Muscle layer of colon (tissue), 2 donors: ENCODE data around the gene CCDC187.

ENCODE experiments used
- H3K27ac ChIP-seq: one replicate; pipeline ENCODE4 v1.7.0; 2013; ENCODE audit warnings: low read depth, mild to moderate bottlenecking, low read length, moderate library complexity
- H3K27me3 ChIP-seq, 2 donors: one replicate each; pipeline ENCODE4 v1.7.0; 2013; ENCODE audit warnings: low read length in 2 of 2, mild to moderate bottlenecking in 2 of 2; ENCODE audit not compliant: insufficient read depth in 2 of 2, control insufficient read depth in 1 of 2
- H3K36me3 ChIP-seq: one replicate; pipeline ENCODE4 v1.7.0; 2013; ENCODE audit warnings: mild to moderate bottlenecking, low read length; ENCODE audit not compliant: insufficient read depth
- H3K4me1 ChIP-seq: one replicate; pipeline ENCODE4 v1.7.0; 2013; ENCODE audit warnings: mild to moderate bottlenecking, low read length; ENCODE audit not compliant: insufficient read depth
- H3K4me3 ChIP-seq, 2 donors: one replicate each; pipeline ENCODE4 v1.7.0; 2013; ENCODE audit warnings: low read length in 2 of 2, low read depth in 1 of 2, mild to moderate bottlenecking in 1 of 2, moderate library complexity in 1 of 2
- H3K9ac ChIP-seq: one replicate; pipeline ENCODE4 v1.7.0; 2013; ENCODE audit warnings: low read length
- H3K9me3 ChIP-seq: one replicate; pipeline ENCODE4 v1.7.0; 2013; ENCODE audit warnings: mild to moderate bottlenecking, low read length
- donor health status: abdominal sarcoma.
- donor health status: Adenocarcinoma of cecum.

The CCDC187 gene

GRCh38 chr9:136205707-136205992, 98.2 kb downstream of the CCDC187 start:
- Histone ChIP-seq H3K9ac (no peak overlapping the region), H3K9me3 (no peaks in the 10 kb centered on the region), H3K36me3 (no peaks in the 10 kb centered on the region), H3K4me3 (no peak overlapping the region), H3K4me1 (no peaks in the 10 kb centered on the region), H3K27me3 (peaks cover 9 to 52% of the 10 kb centered on the region in 2 donors), H3K27ac (no peak overlapping the region)

- Histone ChIP-seq H3K27me3 (peaks cover 9 to 58% of the 10 kb centered on the region in 2 donors), H3K36me3 (no peaks in the 10 kb centered on the region), H3K9me3 (no peaks in the 10 kb centered on the region), H3K9ac (no peak within 1 kb of the TSS), H3K4me3 (no peak within 1 kb of the TSS), H3K4me1 (no peaks in the 10 kb centered on the region), H3K27ac (no peak within 1 kb of the TSS)
Observed at GRCh38 chr9:136204838-136205706, 98.8 kb downstream of the CCDC187 start, which contains the start of gene LHX3. LHX3 (minus strand) TSS chr9:136205128; CDS start chr9:136205012, 116 bp downstream.

GRCh38 chr9:136204145-136204805, 99.6 kb downstream of the CCDC187 start:
- H3K9ac ChIP-seq: no peak overlapping the region
- H3K27me3 ChIP-seq: peaks cover 9 to 66% of the 10 kb centered on the region in 2 donors
- no peak overlapping the region for H3K4me3 ChIP-seq
- no peaks in the 10 kb centered on the region for H3K9me3 ChIP-seq
- H3K4me1 ChIP-seq: no peaks in the 10 kb centered on the region
- H3K27ac ChIP-seq: no peak overlapping the region
- no peaks in the 10 kb centered on the region for H3K36me3 ChIP-seq

DNA sequence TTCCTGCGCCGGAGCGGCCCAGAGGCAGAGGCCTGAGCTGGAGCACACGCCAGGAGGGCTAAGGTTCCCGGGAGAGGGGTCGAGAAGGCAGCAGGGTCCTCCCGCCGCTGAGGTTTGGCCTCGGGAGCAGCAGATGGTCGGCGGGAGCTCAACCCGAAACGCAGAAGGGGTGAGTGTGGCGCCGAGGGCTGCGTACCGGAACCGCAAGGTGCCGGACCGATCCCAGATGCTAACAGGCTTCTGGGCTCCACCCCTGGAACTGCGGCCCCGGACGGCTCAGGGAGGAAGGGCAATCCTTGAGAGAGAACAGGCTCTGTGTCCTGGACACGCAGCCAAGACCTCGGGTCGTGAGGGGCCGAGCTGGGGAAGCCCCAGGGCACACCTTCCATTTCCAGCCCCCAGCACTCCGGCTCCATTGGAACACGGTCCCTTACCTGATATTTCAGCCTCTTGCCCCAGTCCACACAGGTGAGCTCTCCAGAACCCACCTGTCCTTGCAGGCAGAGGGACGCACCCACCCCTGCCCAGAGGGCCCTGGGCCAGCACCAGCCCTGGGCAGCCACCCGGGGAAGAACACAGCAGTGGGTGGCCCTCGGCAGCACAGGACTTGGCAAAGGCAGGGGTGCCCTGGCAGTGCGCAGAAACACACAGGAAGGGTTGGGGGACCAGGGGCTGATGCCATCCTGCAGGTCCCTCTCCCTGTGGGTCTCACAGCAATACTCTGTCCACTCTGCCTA, 100.3 kb downstream of the CCDC187 start:
- Histone ChIP-seq H3K27ac (no peak overlapping the region), H3K4me3 (no peak overlapping the region), H3K9me3 (no peaks in the 10 kb centered on the region), H3K27me3 (peaks cover 9 to 70% of the 10 kb centered on the region in 2 donors), H3K9ac (no peak overlapping the region), H3K4me1 (no peaks in the 10 kb centered on the region), H3K36me3 (no peaks in the 10 kb centered on the region)

DNA sequence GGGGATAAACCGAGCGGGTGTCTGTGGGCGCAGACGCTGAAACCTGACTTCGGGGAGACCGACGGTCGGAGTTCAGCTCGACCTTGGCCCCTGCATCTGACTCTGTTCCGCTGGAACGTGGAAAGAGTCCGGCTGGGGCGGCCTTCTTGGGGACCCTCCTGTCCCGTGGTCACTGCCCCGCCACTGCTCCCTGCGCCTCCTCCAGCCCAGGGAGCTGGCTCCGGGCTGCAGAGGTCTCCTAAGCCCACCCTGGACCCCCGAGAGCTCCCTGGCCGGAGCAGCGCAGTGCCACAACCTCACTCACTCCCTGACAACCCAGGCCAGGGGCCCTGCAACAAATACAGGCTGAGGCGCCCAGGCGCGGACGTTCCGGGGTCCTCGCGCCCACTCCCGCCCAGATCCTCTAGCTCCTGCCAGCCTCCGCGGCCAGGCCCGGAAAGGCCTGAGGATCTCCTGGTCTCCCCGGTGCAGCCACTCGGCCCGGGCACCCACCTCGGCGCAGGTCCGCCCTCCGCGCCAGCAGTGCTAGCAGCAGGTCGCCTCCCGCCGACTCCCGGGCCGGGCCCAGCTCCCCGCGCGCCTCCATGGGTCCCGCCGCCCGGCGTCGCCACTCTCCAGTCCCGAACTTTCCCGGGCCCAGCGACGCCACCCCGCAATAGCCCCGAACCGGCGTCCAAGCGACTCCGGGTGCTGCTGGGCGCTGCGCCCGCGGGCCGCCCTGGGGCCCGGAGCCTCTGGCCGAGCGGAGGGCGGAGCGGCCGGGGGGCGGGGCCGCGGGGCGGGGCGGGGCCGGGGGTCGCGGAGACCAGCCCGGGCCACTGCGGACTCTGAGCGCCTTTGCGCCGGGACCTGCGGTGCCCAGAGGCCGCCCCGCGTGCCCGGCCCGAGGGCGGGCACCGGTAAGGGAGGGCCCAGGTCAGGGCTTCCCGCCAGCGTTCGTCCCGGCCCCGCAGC, 101.2 kb downstream of the CCDC187 start:
- no peaks in the 10 kb centered on the region for H3K9me3 ChIP-seq
- no peak overlapping the region for H3K4me3 ChIP-seq
- H3K27ac ChIP-seq: no peak overlapping the region
- H3K9ac ChIP-seq: no peak overlapping the region
- no peaks in the 10 kb centered on the region for H3K4me1 ChIP-seq
- no peaks in the 10 kb centered on the region for H3K36me3 ChIP-seq
- peaks cover 9 to 78% of the 10 kb centered on the region in 2 donors for H3K27me3 ChIP-seq

GRCh38 chr9:136201609-136202453, 102.1 kb downstream of the CCDC187 start:
- no peaks in the 10 kb centered on the region for H3K4me1 ChIP-seq
- H3K4me3 ChIP-seq: no peak overlapping the region
- H3K27me3 ChIP-seq: peaks cover 9 to 87% of the 10 kb centered on the region in 2 donors
- H3K27ac ChIP-seq: no peak overlapping the region
- H3K9ac ChIP-seq: no peak overlapping the region
- no peaks in the 10 kb centered on the region for H3K9me3 ChIP-seq
- H3K36me3 ChIP-seq: no peaks in the 10 kb centered on the region

DNA sequence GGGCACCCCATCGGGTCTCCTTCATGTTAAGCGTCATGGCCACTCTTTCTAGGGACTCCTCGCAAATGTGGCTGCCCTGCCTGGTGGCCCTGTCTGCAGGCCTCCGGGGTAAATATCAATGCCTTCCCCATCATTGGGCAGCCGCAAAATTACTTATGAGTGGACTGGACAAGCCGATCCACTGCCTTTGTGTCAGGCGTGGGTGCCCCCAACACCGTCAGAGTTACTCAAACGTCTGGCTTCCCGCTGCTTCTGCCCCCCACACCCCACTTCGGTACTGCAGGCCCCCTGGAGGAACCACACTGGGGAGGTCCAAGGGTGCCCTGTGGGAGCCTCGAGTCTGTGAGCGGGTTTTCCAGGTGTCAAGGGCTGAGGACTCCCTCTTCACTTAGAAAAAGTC, 102.7 kb downstream of the CCDC187 start:
- H3K36me3 ChIP-seq: no peaks in the 10 kb centered on the region
- peaks cover 11 to 94% of the 10 kb centered on the region in 2 donors for H3K27me3 ChIP-seq
- H3K9me3 ChIP-seq: no peaks in the 10 kb centered on the region
- no peak overlapping the region for H3K4me3 ChIP-seq
- no peak overlapping the region for H3K27ac ChIP-seq
- H3K4me1 ChIP-seq: no peaks in the 10 kb centered on the region
- H3K9ac ChIP-seq: no peak overlapping the region

DNA sequence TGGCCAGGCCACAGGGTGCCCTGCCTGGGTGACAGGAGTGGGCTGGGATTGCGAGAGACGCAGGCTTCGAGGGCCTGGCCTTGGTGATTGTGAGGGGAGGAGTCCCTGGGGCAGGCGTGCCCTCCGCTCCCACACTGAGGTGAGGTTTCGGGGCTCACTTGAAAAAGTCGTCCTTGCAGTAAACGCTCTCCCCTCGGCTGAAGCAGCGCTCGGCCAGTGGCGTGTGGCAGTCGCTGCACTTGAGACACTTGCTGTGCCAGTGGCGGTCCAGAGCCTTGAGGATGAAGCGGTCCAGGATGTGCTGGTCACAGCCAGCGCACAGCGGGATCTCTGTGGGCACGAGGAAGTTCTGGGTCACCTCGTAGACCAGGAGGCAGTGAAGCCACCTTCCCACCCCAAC, 103.5 kb downstream of the CCDC187 start:
- H3K36me3 ChIP-seq: no peaks in the 10 kb centered on the region
- H3K9me3 ChIP-seq: no peaks in the 10 kb centered on the region
- no peak overlapping the region for H3K4me3 ChIP-seq
- peaks cover 13 to 94% of the 10 kb centered on the region in 2 donors for H3K27me3 ChIP-seq
- H3K9ac ChIP-seq: no peak overlapping the region
- no peak overlapping the region for H3K27ac ChIP-seq
- H3K4me1 ChIP-seq: no peaks in the 10 kb centered on the region
